GOT3 (cell line): ENCODE measurements around the gene FN3KRP.

ENCODE experiments used
- DNase-seq: peaks from one replicate; lab custom pipeline; 2025; ENCODE audit warnings: mixed read lengths; lab: John Stamatoyannopoulos, UW

Gene FN3KRP, protein sequence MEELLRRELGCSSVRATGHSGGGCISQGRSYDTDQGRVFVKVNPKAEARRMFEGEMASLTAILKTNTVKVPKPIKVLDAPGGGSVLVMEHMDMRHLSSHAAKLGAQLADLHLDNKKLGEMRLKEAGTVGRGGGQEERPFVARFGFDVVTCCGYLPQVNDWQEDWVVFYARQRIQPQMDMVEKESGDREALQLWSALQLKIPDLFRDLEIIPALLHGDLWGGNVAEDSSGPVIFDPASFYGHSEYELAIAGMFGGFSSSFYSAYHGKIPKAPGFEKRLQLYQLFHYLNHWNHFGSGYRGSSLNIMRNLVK

GRCh38 chr17:82716203-82717010, at the start of gene FN3KRP:
Gene FN3KRP, plus strand, starts transcription at chr17:82716706. Its CDS starts 50 bp downstream, at chr17:82716756.
- DNase-seq = peak; percentile 57

- no peak for DNase-seq
These were observed 49.4 kb upstream of the FN3KRP start for GRCh38 chr17:82666931-82667667.

- DNase-seq = no peak
These were observed 48.9 kb upstream of the FN3KRP start for GRCh38 chr17:82667668-82668000.

DNA sequence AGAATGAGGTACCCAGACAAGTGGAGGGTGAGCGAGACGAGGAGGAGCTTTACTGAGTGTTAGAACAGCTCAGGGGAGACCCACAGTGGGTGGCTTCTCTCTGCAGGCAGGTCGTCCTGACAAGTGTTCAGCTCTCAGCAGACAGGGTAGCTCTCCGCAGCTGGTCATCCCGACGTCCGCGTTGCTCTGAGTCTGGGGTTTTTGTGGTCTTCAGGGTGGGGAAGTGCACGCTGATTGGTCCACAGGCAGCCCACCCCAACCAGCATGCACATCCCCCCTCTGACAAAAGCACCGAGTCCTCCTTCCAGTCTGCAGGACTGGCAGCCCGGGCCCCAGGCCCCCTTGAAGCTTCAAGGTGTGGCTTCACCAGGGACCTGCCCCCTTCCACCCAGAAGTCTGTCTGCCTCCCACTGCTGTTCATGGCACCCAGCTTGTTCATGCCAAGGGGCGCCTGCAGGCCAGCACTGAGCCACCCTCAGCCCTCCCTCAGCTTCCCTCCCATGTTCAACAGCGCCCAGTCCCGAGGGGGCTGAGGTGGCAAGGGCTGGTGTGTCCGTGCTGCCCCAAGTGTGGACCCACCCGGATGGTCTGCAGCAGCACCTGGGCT, 48.4 kb upstream of the FN3KRP start:
- DNase-seq = no peak

DNA sequence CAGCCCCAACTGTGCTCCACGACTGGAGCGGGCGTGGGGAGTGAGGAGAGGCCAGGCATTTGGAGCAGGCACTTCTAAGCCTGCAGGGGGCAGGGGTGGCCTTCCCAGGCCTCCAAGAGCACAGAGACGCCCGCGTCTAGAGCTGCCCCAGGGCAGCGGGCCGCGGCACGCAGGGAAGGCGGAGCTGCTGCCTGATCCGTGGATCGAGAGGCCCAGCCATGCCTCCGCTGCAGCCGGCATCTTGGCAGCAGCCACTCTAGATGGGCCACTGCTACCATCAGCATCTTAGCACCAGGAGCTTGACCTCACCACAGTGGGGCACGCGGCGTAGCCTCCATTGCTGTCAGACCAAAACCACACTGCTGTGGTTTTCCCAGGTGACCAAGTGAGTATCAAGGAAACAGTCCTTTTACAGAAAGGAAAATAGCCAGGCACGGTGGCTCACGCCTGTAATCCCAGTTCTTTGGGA, 47.8 kb upstream of the FN3KRP start:
- DNase-seq = no peak

DNA sequence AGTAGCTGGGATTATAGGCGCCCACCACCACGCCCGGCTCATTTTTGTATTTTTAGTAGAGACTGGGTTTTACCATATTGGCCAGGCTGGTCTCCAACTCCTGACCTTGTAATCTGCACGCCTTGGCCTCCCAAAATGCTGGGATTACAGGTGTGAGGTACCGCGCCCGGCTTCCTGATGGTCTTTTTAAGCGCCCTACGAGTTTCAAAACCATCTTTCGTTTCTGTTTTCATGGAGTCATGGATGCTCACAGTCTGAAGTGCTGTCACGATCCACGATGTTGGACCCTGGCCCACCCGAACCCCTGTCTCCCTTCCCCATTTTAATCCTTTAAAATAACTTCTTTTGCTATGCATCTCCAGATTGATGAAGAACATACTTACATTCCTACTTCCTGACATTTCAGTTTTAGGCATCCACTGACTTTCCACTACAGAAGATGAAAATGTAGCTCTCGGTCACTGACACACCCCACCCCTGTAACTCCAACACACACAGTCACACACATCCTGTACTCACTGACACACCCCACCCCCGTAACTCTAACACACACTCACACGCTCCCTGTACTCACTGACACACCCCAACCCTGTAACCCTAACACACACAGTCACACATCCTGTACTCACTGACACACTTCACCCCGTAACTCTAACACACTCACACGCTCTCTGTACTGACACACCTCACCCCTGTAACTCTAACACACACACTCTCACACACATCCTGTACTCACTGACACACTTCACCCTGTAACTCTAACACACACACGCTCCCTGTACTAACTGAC, 45.6 kb upstream of the FN3KRP start:
- no peak for DNase-seq

- DNase-seq = no peak
These were observed 41.6 kb upstream of the FN3KRP start for GRCh38 chr17:82674656-82675475.

GRCh38 chr17:82675476-82676245, 40.8 kb upstream of the FN3KRP start:
- no peak for DNase-seq

- DNase-seq = no peak
These were observed 39.1 kb upstream of the FN3KRP start for GRCh38 chr17:82677353-82677925.

DNA sequence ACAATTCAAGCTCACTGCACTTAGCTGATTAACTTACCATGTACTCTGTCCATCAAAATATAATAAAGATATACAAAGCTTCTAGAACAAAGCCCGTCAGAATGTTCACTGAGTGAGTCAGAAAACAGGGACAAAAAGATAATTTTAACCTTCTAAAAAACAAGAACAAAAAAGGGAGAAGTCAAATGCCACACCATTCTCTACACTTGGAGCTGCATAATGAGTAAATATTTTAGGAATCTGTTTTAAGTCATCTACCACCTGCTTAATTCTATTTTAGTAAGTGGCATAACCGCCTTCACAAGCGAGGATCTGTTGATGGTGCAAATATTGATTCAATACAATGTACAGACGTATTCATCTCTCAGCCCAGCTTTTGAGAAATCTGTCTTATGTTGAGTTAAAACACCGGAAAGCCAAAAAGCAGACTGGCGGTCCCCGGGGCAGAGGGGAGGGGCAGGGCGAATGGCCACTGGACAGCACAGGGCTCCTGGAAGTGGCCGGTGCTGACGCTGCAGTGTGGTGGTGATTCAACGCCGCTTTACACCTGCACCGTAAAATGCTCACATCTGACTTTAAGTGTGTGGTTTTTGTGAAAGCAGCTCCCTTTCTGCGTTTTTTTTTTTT, 38.1 kb upstream of the FN3KRP start:
- no peak for DNase-seq

DNA sequence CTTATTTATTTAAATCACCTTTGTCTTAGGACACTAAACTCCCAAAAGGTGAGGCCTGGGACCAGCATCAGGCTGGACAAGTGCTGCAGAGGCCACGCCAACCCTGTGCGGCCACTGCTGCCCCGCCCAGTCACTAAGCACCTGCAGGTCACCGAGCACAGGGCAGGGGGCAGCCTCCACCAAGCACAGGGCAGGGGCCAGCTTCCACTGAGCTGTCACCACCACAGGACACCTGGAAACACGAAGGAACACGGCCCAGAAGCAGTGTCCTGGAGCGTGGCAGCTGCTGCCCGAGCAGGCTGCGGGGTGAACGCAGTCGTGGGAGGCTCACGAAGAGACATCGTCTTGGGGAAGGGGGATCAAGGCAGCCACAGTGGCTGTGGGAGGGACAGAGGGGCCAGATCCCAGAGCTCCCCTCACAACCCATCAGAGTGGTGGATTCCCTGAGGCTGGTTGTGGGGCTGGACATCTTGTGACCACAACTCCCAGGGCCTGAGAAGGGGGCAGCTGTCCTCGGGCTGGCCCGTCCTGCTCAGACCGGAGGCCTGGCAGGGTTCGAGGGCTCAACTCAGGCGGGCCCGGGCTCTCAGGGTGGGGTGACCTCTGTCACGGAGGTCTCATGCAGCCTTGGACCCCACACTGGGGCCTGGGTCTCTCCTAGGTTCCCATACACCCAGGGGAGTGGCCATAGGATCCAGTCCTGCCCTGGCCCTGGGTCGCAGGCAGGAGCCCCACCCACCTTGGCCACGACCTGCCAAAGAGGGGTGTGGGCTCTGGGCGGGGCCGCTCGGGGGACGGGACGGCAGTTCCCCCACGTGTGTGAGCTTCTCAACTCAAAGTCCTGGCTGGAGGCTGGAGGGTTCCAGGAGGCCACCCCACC, 36.7 kb upstream of the FN3KRP start:
- no peak for DNase-seq

- no peak for DNase-seq
These were observed 35.0 kb upstream of the FN3KRP start for GRCh38 chr17:82681547-82681946.

- DNase-seq = no peak
These were observed 33.0 kb upstream of the FN3KRP start for GRCh38 chr17:82683534-82683933.

GRCh38 chr17:82684228-82684841, 32.2 kb upstream of the FN3KRP start:
- no peak for DNase-seq

DNA sequence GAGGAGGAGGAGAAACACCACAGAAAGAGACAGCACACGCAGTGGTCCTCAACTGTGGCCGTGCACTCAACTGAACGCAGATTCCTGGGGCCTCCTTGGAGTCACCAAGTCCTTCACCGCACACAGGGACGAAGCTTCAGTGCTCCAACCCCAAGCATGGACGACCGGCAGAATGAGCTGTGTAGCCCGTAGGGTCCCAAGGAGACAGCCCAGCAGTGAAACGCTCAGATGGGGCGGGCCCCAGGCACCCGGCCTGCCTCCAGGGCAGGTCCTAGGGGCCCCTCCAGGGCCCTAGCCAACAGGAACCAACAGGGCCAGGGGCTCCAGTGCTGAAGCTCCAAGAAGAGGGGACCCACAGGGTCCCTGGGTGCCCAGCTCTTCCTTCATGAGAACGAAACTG, 31.2 kb upstream of the FN3KRP start:
- DNase-seq = no peak

DNA sequence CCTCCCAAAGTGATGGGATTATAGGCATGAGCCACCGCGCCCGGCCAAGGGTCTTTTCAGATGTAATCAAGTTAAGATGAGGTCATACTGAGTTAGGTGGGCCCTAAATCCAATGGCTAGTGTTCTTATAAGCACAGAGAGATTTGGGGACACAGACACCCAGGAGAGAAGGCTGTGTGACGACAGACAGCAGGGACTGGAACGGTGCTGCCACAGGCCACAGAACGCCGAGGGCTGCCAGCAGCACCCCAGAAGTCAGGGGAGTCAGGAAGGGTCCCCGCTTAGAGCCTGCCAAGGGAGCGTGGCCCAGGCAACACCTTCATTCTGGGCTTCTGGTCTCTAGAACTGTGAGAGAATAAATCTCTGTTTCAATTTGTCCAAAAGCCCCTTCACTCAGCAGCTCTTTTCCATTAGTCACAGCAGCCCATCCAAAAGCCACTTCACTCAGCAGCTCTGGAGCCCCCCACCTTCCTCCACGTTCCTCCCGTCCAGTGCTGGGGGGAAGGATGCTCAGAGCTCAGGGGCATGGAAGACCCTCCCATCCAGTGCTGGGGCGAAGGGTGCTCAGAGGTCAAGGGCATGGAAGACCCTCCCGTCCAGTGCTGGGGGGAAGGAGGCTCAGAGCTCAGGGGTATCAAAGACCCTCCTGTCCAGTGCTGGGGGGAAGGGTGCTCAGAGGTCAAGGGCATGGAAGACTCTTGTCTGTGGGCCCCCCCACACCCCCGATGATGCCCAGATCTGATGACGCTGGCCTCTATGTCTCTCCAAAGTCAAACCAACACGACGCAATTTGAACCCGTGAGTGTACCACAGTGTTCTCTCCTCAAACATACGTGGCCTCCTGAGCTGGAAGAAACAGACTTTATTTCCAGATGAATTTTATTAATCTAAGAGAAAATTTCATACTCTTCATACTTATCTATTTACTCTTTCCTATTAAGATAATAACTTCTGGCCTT, 29.9 kb upstream of the FN3KRP start:
- DNase-seq = no peak
